Neuronal stem cell (in vitro differentiated cells): Measurements from ENCODE around the gene NOMO2.
"Not testable (repeated sequence)": the region's sequence is repeated elsewhere in the genome, so short reads cannot be mapped to it uniquely, and the experiment has no call there.

Experiments used
- DNase-seq: peaks from one replicate; pipeline ENCODE4 v3.0.0-alpha.2; 2013; ENCODE audit warnings: low spot score
- H2AFZ ChIP-seq: one replicate; pipeline ENCODE4 v1.6.1; 2013; ENCODE audit warnings: mild to moderate bottlenecking, low read length, inconsistent platforms
- H2AK5ac ChIP-seq: 2 replicates; pipeline ENCODE4 v1.6.1; 2013; ENCODE audit warnings: low read depth, mild to moderate bottlenecking, inconsistent platforms, low read length, moderate library complexity, mixed read lengths
- H2BK120ac ChIP-seq: 2 replicates; pipeline ENCODE4 v1.6.1; 2013; ENCODE audit warnings: low read depth, mild to moderate bottlenecking, inconsistent platforms, low read length, moderate library complexity, mixed read lengths
- H2BK12ac ChIP-seq: one replicate; pipeline ENCODE4 v1.6.1; 2013; ENCODE audit warnings: low read length, inconsistent platforms
- H2BK15ac ChIP-seq: 2 replicates; pipeline ENCODE4 v1.6.1; 2013; ENCODE audit warnings: mild to moderate bottlenecking, low read length, inconsistent platforms, mixed read lengths
- H2BK5ac ChIP-seq: one replicate; pipeline ENCODE4 v1.6.1; 2013; ENCODE audit warnings: inconsistent platforms, mild to moderate bottlenecking, low read length, moderate library complexity
- H3K14ac ChIP-seq: one replicate; pipeline ENCODE4 v1.6.1; 2013; ENCODE audit warnings: low read length, inconsistent platforms
- H3K18ac ChIP-seq: 2 replicates; pipeline ENCODE4 v1.6.1; 2013; ENCODE audit warnings: low read length, inconsistent platforms
- H3K23ac ChIP-seq: 2 replicates; pipeline ENCODE4 v1.6.1; 2013; ENCODE audit warnings: low read depth, mild to moderate bottlenecking, mixed read lengths, low read length, inconsistent platforms; ENCODE audit not compliant: poor library complexity
- H3K27ac ChIP-seq: replicated peaks from 3 replicates; pipeline ENCODE4 v1.5.1; 2013; ENCODE audit warnings: low read length, inconsistent platforms
- H3K27me3 ChIP-seq, 3 experiments: 2 replicates each; pipeline ENCODE4 v1.6.1; 2013; ENCODE audit warnings: low read length in 3 of 3, mild to moderate bottlenecking in 2 of 3, inconsistent platforms in 1 of 3, low read depth in 1 of 3, mixed read lengths in 1 of 3, moderate library complexity in 1 of 3; ENCODE audit not compliant: control insufficient read depth in 3 of 3, insufficient read depth in 3 of 3
- H3K36me3 ChIP-seq, 2 donors: replicated peaks in 1 of 2; 2 replicates each; pipeline ENCODE4 v1.6.1; 2013; ENCODE audit warnings: low read length in 2 of 2; ENCODE audit not compliant: control insufficient read depth in 2 of 2, insufficient read depth in 2 of 2
- H3K4ac ChIP-seq: 2 replicates; pipeline ENCODE4 v1.6.1; 2013; ENCODE audit warnings: inconsistent platforms, mild to moderate bottlenecking, low read length, moderate library complexity
- H3K4me1 ChIP-seq, 2 donors: 1 replicate in 1 of 2; 2 replicates in 1 of 2; pipeline ENCODE4 v1.6.1; 2013; ENCODE audit warnings: low read length in 2 of 2, low read depth in 1 of 2; ENCODE audit not compliant: control insufficient read depth in 2 of 2, insufficient read depth in 1 of 2
- H3K4me2 ChIP-seq: one replicate; pipeline ENCODE4 v1.6.1; 2013; ENCODE audit warnings: mild to moderate bottlenecking, low read length, inconsistent platforms; ENCODE audit not compliant: insufficient read depth, poor library complexity, severe bottlenecking
- H3K4me3 ChIP-seq, 2 donors: 2 replicates each; pipeline ENCODE4 v1.5.1; 2013; ENCODE audit warnings: low read length in 2 of 2, mild to moderate bottlenecking in 2 of 2, inconsistent platforms in 1 of 2, moderate library complexity in 1 of 2
- H3K79me1 ChIP-seq: one replicate; pipeline ENCODE4 v1.6.1; 2013; ENCODE audit warnings: low read depth, mild to moderate bottlenecking, inconsistent platforms, low read length, moderate library complexity
- H3K9ac ChIP-seq: one replicate; pipeline ENCODE4 v1.6.1; 2013; ENCODE audit warnings: mild to moderate bottlenecking, low read depth, low read length, inconsistent platforms; ENCODE audit not compliant: poor library complexity
- H3K9me3 ChIP-seq, 2 donors: replicated peaks in 1 of 2; 2 replicates each; pipeline versions ENCODE3 to v1.6.1; 2013; ENCODE audit warnings: low read length in 2 of 2, mild to moderate bottlenecking in 2 of 2, inconsistent platforms in 1 of 2, low read depth in 1 of 2, mixed read lengths in 1 of 2, moderate library complexity in 1 of 2; ENCODE audit not compliant: control insufficient read depth in 2 of 2, insufficient read depth in 1 of 2
- H4K8ac ChIP-seq: one replicate; pipeline ENCODE4 v1.6.1; 2013; ENCODE audit warnings: low read depth, mild to moderate bottlenecking, inconsistent platforms, low read length, moderate library complexity
- H4K91ac ChIP-seq: one replicate; pipeline ENCODE4 v1.6.1; 2013; ENCODE audit warnings: low read length, low read depth, mild to moderate bottlenecking, inconsistent platforms; ENCODE audit not compliant: poor library complexity
- WGBS, 2 donors: extraction: QIAGEN DNeasy Blood & Tissue Kit; methylation state at CpG; one replicate each; pipeline ENCODE4 v1.1.7; 2013; ENCODE audit warnings: missing lambda C conversion rate in 2 of 2, mixed read lengths in 1 of 2; ENCODE audit not compliant: insufficient read length in 2 of 2, insufficient replicate concordance in 1 of 2; ENCODE audit errors: extremely low coverage in 2 of 2; 5-methylcytosine and 5-hydroxymethylcytosine counted together

The NOMO2 gene

GRCh38 chr16:18591441-18591840 lies 29.5 kb upstream of the NOMO2 start:
- H2BK5ac ChIP-seq, H3K4me1 ChIP-seq, H4K91ac ChIP-seq, H2BK120ac ChIP-seq, H3K36me3 ChIP-seq, H3K9me3 ChIP-seq, H2BK15ac ChIP-seq, H3K4ac ChIP-seq, DNase-seq, H3K4me3 ChIP-seq, H3K27ac ChIP-seq, H3K18ac ChIP-seq, H2BK12ac ChIP-seq, H4K8ac ChIP-seq, H2AFZ ChIP-seq, H3K23ac ChIP-seq, H3K9ac ChIP-seq, H3K4me2 ChIP-seq, H3K27me3 ChIP-seq, H3K79me1 ChIP-seq, H2AK5ac ChIP-seq, H3K14ac ChIP-seq: not testable (repeated sequence)

GRCh38 chr16:18589806-18590205 lies 27.9 kb upstream of the NOMO2 start:
- not testable (repeated sequence) for DNase-seq, H3K9me3 ChIP-seq, H3K23ac ChIP-seq, H3K14ac ChIP-seq, H2AK5ac ChIP-seq, H3K4me3 ChIP-seq, H3K36me3 ChIP-seq, H2BK5ac ChIP-seq, H3K4me2 ChIP-seq, H4K8ac ChIP-seq, H4K91ac ChIP-seq, H2BK15ac ChIP-seq, H3K18ac ChIP-seq, H3K79me1 ChIP-seq, H3K27me3 ChIP-seq, H3K4me1 ChIP-seq, H2AFZ ChIP-seq, H3K4ac ChIP-seq, H3K9ac ChIP-seq, H2BK120ac ChIP-seq, H2BK12ac ChIP-seq, H3K27ac ChIP-seq
- no CpG with 5 or more reads among the region's 10 CpGs for WGBS, 2 donors

GRCh38 chr16:18586560-18587540 lies 25.0 kb upstream of the NOMO2 start:
- not testable (repeated sequence) for H2BK15ac ChIP-seq, H3K4me2 ChIP-seq, H3K4ac ChIP-seq, H2BK12ac ChIP-seq, H4K8ac ChIP-seq, H2BK5ac ChIP-seq, H4K91ac ChIP-seq, H3K14ac ChIP-seq, H2AK5ac ChIP-seq, H3K36me3 ChIP-seq, H3K23ac ChIP-seq, H3K4me3 ChIP-seq, H2BK120ac ChIP-seq, H3K4me1 ChIP-seq, H3K27ac ChIP-seq, H3K18ac ChIP-seq, H3K9me3 ChIP-seq, DNase-seq, H2AFZ ChIP-seq, H3K79me1 ChIP-seq, H3K27me3 ChIP-seq, H3K9ac ChIP-seq
- no CpG with 5 or more reads among the region's 5 CpGs for WGBS, 2 donors

- H3K14ac ChIP-seq, H2BK12ac ChIP-seq, H2BK15ac ChIP-seq, H3K27me3 ChIP-seq, H3K4me1 ChIP-seq, H3K79me1 ChIP-seq, H2AFZ ChIP-seq, H2BK120ac ChIP-seq, H4K91ac ChIP-seq, H3K9ac ChIP-seq, H3K36me3 ChIP-seq, H3K27ac ChIP-seq, H3K23ac ChIP-seq, H3K4me2 ChIP-seq, H2BK5ac ChIP-seq, H3K4ac ChIP-seq, H3K4me3 ChIP-seq, DNase-seq, H4K8ac ChIP-seq, H2AK5ac ChIP-seq, H3K9me3 ChIP-seq, H3K18ac ChIP-seq: not testable (repeated sequence)
- no CpG with 5 or more reads among the region's 10 CpGs for WGBS, 2 donors
Measured at GRCh38 chr16:18585789-18586188, 23.9 kb upstream of the NOMO2 start.
